Panc1 (cell line): ENCODE results near the gene SLC30A4.

Source experiments
- CTCF ChIP-seq: fragments of 450-650 bp; IDR thresholded peaks from 2 replicates; pipeline ENCODE4 v1.5.1; 2017; ENCODE audit warnings: mild to moderate bottlenecking
- POLR2AphosphoS5 ChIP-seq: IDR thresholded peaks from 2 replicates; pipeline ENCODE4 v1.6.1; 2012; ENCODE audit warnings: mild to moderate bottlenecking, low read depth, low read length, moderate library complexity
- REST ChIP-seq, 2 experiments: IDR thresholded peaks; 2 replicates each; pipeline ENCODE4 v1.6.1; 2011 to 2012; ENCODE audit warnings: low read depth in 2 of 2, control low read depth in 1 of 2, low read length in 1 of 2, mild to moderate bottlenecking in 1 of 2, moderate library complexity in 1 of 2; ENCODE audit not compliant: insufficient read depth in 1 of 2
- SIN3A ChIP-seq: IDR thresholded peaks from 2 replicates; pipeline ENCODE4 v1.6.1; 2012; ENCODE audit warnings: low read depth, mild to moderate bottlenecking, low read length, moderate library complexity, borderline replicate concordance; ENCODE audit not compliant: insufficient read depth
- TCF7L2 ChIP-seq: IDR thresholded peaks from 2 replicates; pipeline ENCODE4 v1.6.1; 2011; ENCODE audit warnings: mild to moderate bottlenecking, low read depth, low read length, inconsistent platforms

GRCh38 chr15:45457641-45458539 is 64.7 kb downstream of the SLC30A4 start:
- TF ChIP-seq CTCF: peak; percentile 82
- no peak for TF ChIP-seq POLR2AphosphoS5
- TF ChIP-seq TCF7L2: no peak
- no peak for TF ChIP-seq REST (IDR thresholded peaks at IDR 0.05; ENCODE audit: insufficient read depth in 1 of 2, low read depth in 2 of 2, low read length in 1 of 2)
- TF ChIP-seq SIN3A: no peak
